Sigmoid colon (tissue), 4 donors: Measurements from ENCODE around the gene FXN.

Experiments
- EP300 ChIP-seq, 4 donors: sonication (generic); formaldehyde crosslinking; IDR thresholded peaks; one replicate each; pipeline ENCODE4 v1.6.1; 2017; ENCODE audit warnings: antibody characterized with exemption in 4 of 4
- POLR2A ChIP-seq, 2 donors: fragments of 450-650 bp; IDR thresholded peaks; one replicate each; pipeline ENCODE4 v1.6.1; 2016; ENCODE audit warnings: antibody characterized with exemption in 2 of 2, mild to moderate bottlenecking in 2 of 2, moderate library complexity in 2 of 2
- POLR2AphosphoS5 ChIP-seq, 4 donors: sonication (generic); formaldehyde crosslinking; IDR thresholded peaks; one replicate each; pipeline ENCODE4 v1.6.1; 2017; ENCODE audit warnings: antibody characterized with exemption in 4 of 4
- TF ChIP-seq, protein P1 (sequence below), 4 experiments: fragments of 450-650 bp in 3 of 4; fragments of 200-600 bp in 1 of 4; IDR thresholded peaks; one replicate each; pipeline ENCODE4 v1.5.1; 2016 to 2019; ENCODE audit warnings: antibody characterized with exemption in 4 of 4, mild to moderate bottlenecking in 3 of 4, moderate library complexity in 2 of 4

DNA sequence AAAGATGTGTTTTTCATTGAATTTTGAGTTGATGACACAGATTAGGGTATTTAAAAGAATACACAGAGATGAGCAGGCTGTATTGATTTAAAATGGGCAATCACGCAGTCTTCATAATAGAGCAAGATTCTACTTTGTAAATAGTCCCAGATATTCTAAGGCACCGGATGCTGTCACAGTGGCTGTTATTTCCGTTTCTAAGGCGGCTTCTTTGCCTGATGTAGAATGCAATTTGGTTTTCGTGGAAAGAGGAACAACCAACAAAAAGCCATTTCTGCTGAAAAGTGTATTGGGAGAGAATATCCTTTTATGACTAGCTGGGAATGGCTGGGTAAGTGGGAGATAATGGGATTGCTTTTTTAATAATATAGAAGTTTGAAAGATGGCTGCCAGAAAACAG lies 39.1 kb upstream of the FXN start:
- TF ChIP-seq, protein P1, sequence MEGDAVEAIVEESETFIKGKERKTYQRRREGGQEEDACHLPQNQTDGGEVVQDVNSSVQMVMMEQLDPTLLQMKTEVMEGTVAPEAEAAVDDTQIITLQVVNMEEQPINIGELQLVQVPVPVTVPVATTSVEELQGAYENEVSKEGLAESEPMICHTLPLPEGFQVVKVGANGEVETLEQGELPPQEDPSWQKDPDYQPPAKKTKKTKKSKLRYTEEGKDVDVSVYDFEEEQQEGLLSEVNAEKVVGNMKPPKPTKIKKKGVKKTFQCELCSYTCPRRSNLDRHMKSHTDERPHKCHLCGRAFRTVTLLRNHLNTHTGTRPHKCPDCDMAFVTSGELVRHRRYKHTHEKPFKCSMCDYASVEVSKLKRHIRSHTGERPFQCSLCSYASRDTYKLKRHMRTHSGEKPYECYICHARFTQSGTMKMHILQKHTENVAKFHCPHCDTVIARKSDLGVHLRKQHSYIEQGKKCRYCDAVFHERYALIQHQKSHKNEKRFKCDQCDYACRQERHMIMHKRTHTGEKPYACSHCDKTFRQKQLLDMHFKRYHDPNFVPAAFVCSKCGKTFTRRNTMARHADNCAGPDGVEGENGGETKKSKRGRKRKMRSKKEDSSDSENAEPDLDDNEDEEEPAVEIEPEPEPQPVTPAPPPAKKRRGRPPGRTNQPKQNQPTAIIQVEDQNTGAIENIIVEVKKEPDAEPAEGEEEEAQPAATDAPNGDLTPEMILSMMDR (IDR thresholded peaks at IDR 0.05) = no peak
- TF ChIP-seq POLR2A (IDR thresholded peaks at IDR 0.05) (no peak), EP300 (IDR thresholded peaks at IDR 0.05) (no peak), POLR2AphosphoS5 (IDR thresholded peaks at IDR 0.05) (no peak)
